SU-DHL-6 (cell line): ENCODE results near the gene GRIN3B.

ENCODE experiments used
- H2AFZ ChIP-seq: fragments of 200-600 bp; sonication (generic); 2 replicates; pipeline ENCODE4 v1.6.1; 2014; ENCODE audit warnings: low read depth, mild to moderate bottlenecking, moderate library complexity, mixed read lengths, antibody characterized with exemption, low read length; ENCODE audit not compliant: severe bottlenecking
- H3F3A ChIP-seq: fragments of 200-600 bp; shearing (Covaris generic); 2 replicates; pipeline ENCODE4 v1.6.0; 2016; ENCODE audit warnings: antibody characterized with exemption, mild to moderate bottlenecking; ENCODE audit not compliant: insufficient read depth
- H3K27ac ChIP-seq: fragments of 200-600 bp; sonication (generic); 2 replicates; pipeline ENCODE4 v1.5.1; 2016; ENCODE audit warnings: low read depth, mild to moderate bottlenecking, low read length, moderate library complexity, mixed read lengths
- H3K27me3 ChIP-seq: fragments of 200-600 bp; sonication (generic), shearing (Covaris generic); 2 replicates; pipeline ENCODE4 v1.6.0; 2014; ENCODE audit warnings: mild to moderate bottlenecking, low read length
- H3K36me3 ChIP-seq: fragments of 200-600 bp; sonication (generic); 2 replicates; pipeline ENCODE4 v1.6.1; 2014; ENCODE audit warnings: mild to moderate bottlenecking, low read length, mixed read lengths
- H3K4me2 ChIP-seq: fragments of 300-600, 200-600 bp; shearing (Covaris generic), sonication (generic); 2 replicates; pipeline ENCODE4 v1.6.0; 2014; ENCODE audit warnings: low read length, low read depth, mild to moderate bottlenecking; ENCODE audit not compliant: poor library complexity, severe bottlenecking
- H3K4me3 ChIP-seq: fragments of 200-600 bp; sonication (generic); 2 replicates; pipeline ENCODE4 v1.5.1; 2014; ENCODE audit warnings: antibody characterized with exemption, low read length, mild to moderate bottlenecking, mixed read lengths; ENCODE audit not compliant: insufficient read depth, poor library complexity, severe bottlenecking
- H3K79me2 ChIP-seq: fragments of 200-600 bp; sonication (generic); 2 replicates; pipeline ENCODE4 v1.6.1; 2014; ENCODE audit warnings: mild to moderate bottlenecking, low read length, moderate library complexity; ENCODE audit not compliant: insufficient read depth
- H3K9ac ChIP-seq: fragments of 200-600 bp; sonication (generic); 2 replicates; pipeline ENCODE4 v1.7.0; 2014; ENCODE audit warnings: mild to moderate bottlenecking, low read length
- H3K9me2 ChIP-seq: fragments of 200-600 bp; sonication (generic); replicated peaks from 2 replicates; pipeline ENCODE4 v1.6.1; 2014; ENCODE audit warnings: low read length; ENCODE audit not compliant: insufficient read depth
- H3K9me3 ChIP-seq: fragments of 200-600 bp; sonication (generic); 2 replicates; pipeline ENCODE4 v1.6.1; 2014; ENCODE audit warnings: low read length, mixed read lengths; ENCODE audit not compliant: insufficient read depth
- H4K20me1 ChIP-seq: fragments of 200-600 bp; sonication (generic); 2 replicates; pipeline ENCODE4 v1.6.1; 2014; ENCODE audit warnings: low read depth, mild to moderate bottlenecking, antibody characterized with exemption, low read length, moderate library complexity, mixed read lengths
- EZH2phosphoT487 ChIP-seq: fragments of 200-600 bp; sonication (generic), shearing (Covaris generic); conservative IDR thresholded peaks from 2 replicates; pipeline ENCODE4 v1.6.1; 2018; ENCODE audit warnings: mild to moderate bottlenecking, antibody characterized with exemption, low read length, moderate library complexity, mixed read lengths
- TF ChIP-seq, protein P1 (sequence below): fragments of 200-600 bp; sonication (generic); IDR thresholded peaks from one replicate; pipeline ENCODE4 v1.5.1; 2017; ENCODE audit warnings: antibody characterized with exemption, mild to moderate bottlenecking, low read length, moderate library complexity; ENCODE audit not compliant: insufficient read depth, poor library complexity, severe bottlenecking

Gene GRIN3B

DNA sequence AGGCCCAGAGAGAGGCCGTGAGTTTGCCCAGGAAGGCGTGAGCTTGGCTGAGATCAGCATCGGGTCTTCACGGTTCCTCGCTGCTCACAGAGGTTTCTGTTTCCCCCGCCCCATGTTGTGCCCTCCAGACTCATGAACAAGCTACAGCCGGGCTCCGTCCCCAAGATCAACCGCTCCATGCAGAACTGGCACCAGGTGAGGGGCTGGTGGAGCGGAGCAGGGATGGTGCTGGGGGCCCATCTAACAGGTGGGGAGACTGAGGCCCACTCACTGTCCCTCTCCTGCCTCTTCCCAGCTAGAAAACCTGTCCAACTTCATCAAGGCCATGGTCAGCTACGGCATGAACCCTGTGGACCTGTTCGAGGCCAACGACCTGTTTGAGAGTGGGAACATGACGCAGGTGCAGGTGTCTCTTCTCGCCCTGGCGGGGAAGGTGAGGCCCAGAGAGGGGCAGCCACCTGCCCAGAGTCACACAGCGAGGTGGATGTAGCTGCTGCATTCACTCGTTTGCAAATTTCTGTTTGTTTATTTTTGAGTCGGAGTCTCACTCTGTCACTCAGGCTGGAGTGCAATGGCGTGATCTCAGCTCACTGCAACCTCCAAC, 32.1 kb downstream of the GRIN3B start:
- H3K9me2 ChIP-seq: no peaks in the 10 kb centered on the region
- H3K27me3 ChIP-seq: no peaks in the 10 kb centered on the region
- no peaks in the 10 kb centered on the region for H4K20me1 ChIP-seq
- H3F3A ChIP-seq: peaks cover 12% of the 10 kb centered on the region
- H3K9me3 ChIP-seq: no peaks in the 10 kb centered on the region
- H3K79me2 ChIP-seq: peaks cover 32% of the 10 kb centered on the region
- H3K27ac ChIP-seq: no peak overlapping the region
- peaks cover 6% of the 10 kb centered on the region for H3K36me3 ChIP-seq
- H3K9ac ChIP-seq: no peak overlapping the region
- H3K4me2 ChIP-seq: no peak overlapping the region
- H3K4me3 ChIP-seq: no peak overlapping the region
- TF ChIP-seq EZH2phosphoT487: no peak
- TF ChIP-seq, protein P1, sequence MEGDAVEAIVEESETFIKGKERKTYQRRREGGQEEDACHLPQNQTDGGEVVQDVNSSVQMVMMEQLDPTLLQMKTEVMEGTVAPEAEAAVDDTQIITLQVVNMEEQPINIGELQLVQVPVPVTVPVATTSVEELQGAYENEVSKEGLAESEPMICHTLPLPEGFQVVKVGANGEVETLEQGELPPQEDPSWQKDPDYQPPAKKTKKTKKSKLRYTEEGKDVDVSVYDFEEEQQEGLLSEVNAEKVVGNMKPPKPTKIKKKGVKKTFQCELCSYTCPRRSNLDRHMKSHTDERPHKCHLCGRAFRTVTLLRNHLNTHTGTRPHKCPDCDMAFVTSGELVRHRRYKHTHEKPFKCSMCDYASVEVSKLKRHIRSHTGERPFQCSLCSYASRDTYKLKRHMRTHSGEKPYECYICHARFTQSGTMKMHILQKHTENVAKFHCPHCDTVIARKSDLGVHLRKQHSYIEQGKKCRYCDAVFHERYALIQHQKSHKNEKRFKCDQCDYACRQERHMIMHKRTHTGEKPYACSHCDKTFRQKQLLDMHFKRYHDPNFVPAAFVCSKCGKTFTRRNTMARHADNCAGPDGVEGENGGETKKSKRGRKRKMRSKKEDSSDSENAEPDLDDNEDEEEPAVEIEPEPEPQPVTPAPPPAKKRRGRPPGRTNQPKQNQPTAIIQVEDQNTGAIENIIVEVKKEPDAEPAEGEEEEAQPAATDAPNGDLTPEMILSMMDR: no peak
- no peak overlapping the region for H2AFZ ChIP-seq

GRCh38 chr19:1035998-1036621, 35.9 kb downstream of the GRIN3B start:
- no peak overlapping the region for H3K4me3 ChIP-seq
- peaks cover 36% of the 10 kb centered on the region for H3F3A ChIP-seq
- no peaks in the 10 kb centered on the region for H3K9me2 ChIP-seq
- H3K4me2 ChIP-seq: no peak overlapping the region
- H3K27ac ChIP-seq: peak overlapping the region; percentile 68
- H2AFZ ChIP-seq: no peak overlapping the region
- H3K9me3 ChIP-seq: no peaks in the 10 kb centered on the region
- TF ChIP-seq, protein P1: no peak
- H4K20me1 ChIP-seq: no peaks in the 10 kb centered on the region
- H3K27me3 ChIP-seq: no peaks in the 10 kb centered on the region
- H3K9ac ChIP-seq: no peak overlapping the region
- peaks cover 6% of the 10 kb centered on the region for H3K36me3 ChIP-seq
- peaks cover 8% of the 10 kb centered on the region for H3K79me2 ChIP-seq

GRCh38 chr19:1037621-1038064, 37.4 kb downstream of the GRIN3B start:
- Histone ChIP-seq H3K9me3 (no peaks in the 10 kb centered on the region), H3K4me2 (peak overlapping the region; percentile 54), H3K27ac (peak overlapping the region; percentile 95), H3K79me2 (peaks cover 13% of the 10 kb centered on the region), H2AFZ (no peak overlapping the region), H4K20me1 (no peaks in the 10 kb centered on the region), H3K4me3 (no peak overlapping the region), H3F3A (peaks cover 36% of the 10 kb centered on the region), H3K27me3 (no peaks in the 10 kb centered on the region), H3K9me2 (no peaks in the 10 kb centered on the region), H3K36me3 (peaks cover 6% of the 10 kb centered on the region), H3K9ac (peak overlapping the region; percentile 34)
- no peak for TF ChIP-seq EZH2phosphoT487
- TF ChIP-seq, protein P1: no peak
